RWPE2 (cell line): ENCODE data around the gene ESRP2.
A peak's percentile ranks its signal among the peaks of the same experiment; 100 is the strongest.

Source experiments
- ATAC-seq: fragments of 200-7000 bp; cut with Tn5 transposase; 3 replicates; pipeline ENCODE4 v1.9.1; 2021; ENCODE audit warnings: low read depth
- DNase-seq: peaks from one replicate; pipeline ENCODE4 v3.0.0-alpha.2; 2020; ENCODE audit warnings: low spot score
- H3K27ac ChIP-seq: fragments of 450-650 bp; 2 replicates; pipeline ENCODE4 v1.5.1; 2017; ENCODE audit warnings: mild to moderate bottlenecking; ENCODE audit not compliant: poor library complexity, severe bottlenecking
- H3K27me3 ChIP-seq: fragments of 250-450 bp; sonication (Bioruptor Pico); 2 replicates; pipeline ENCODE4 v1.5.1; 2021; ENCODE audit warnings: mild to moderate bottlenecking, moderate library complexity; ENCODE audit not compliant: insufficient read depth, poor library complexity, severe bottlenecking
- H3K36me3 ChIP-seq: fragments of 250-450 bp; sonication (Bioruptor Pico); 2 replicates; pipeline ENCODE4 v1.5.1; 2020; ENCODE audit warnings: low read depth, mild to moderate bottlenecking, moderate library complexity
- H3K4me1 ChIP-seq: fragments of 250-450 bp; sonication (Bioruptor Pico); 2 replicates; pipeline ENCODE4 v1.5.1; 2021; ENCODE audit warnings: mild to moderate bottlenecking, moderate library complexity; ENCODE audit not compliant: insufficient read depth, poor library complexity, severe bottlenecking
- H3K4me3 ChIP-seq: fragments of 250-450 bp; sonication (Bioruptor Pico); 2 replicates; pipeline ENCODE4 v1.5.1; 2021; ENCODE audit warnings: mild to moderate bottlenecking, moderate library complexity; ENCODE audit not compliant: severe bottlenecking
- H3K9me3 ChIP-seq: fragments of 250-450 bp; sonication (Bioruptor Pico); 2 replicates; pipeline ENCODE4 v1.5.1; 2021; ENCODE audit warnings: mild to moderate bottlenecking, moderate library complexity; ENCODE audit not compliant: severe bottlenecking
- CTCF ChIP-seq: fragments of 450-650 bp; IDR thresholded peaks from one replicate; pipeline ENCODE4 v1.5.1; 2017; ENCODE audit warnings: mild to moderate bottlenecking, moderate library complexity; ENCODE audit not compliant: poor library complexity, severe bottlenecking

Gene ESRP2

GRCh38 chr16:68236137-68236825 is 354 bp upstream of the ESRP2 start:
- DNase-seq (peak; percentile 90), ATAC-seq (peak; percentile 47)
- peaks cover 16% of the 10 kb centered on the region for H3K4me1 ChIP-seq
- TF ChIP-seq CTCF, result no peak
- peaks cover 11% of the 10 kb centered on the region; the same call in 1 of the 2 replicates for H3K36me3 ChIP-seq
- no peaks in the 10 kb centered on the region for H3K9me3 ChIP-seq
- H3K4me3 ChIP-seq, result peak overlapping the region; percentile 73
- peak overlapping the region; percentile 91 for H3K27ac ChIP-seq
- H3K27me3 ChIP-seq, result no peaks in the 10 kb centered on the region

- peak overlapping the region; percentile 91 for H3K27ac ChIP-seq
- DNase-seq, result peak; percentile 73
- no peaks in the 10 kb centered on the region for H3K9me3 ChIP-seq
- H3K27me3 ChIP-seq, result no peaks in the 10 kb centered on the region
- peaks cover 18% of the 10 kb centered on the region for H3K36me3 ChIP-seq
- peak overlapping the region; percentile 73 for H3K4me3 ChIP-seq
- ATAC-seq, result peak; percentile 15
- peaks cover 16% of the 10 kb centered on the region for H3K4me1 ChIP-seq
- TF ChIP-seq CTCF, result peak; percentile 31
Observed at GRCh38 chr16:68235108-68235886, 630 bp downstream of the ESRP2 start.

- H3K4me3 ChIP-seq, result peak overlapping the region; percentile 73
- H3K27ac ChIP-seq, result peak overlapping the region; percentile 91
- peak; percentile 13 for ATAC-seq
- H3K36me3 ChIP-seq, result peaks cover 26% of the 10 kb centered on the region
- peaks cover 16% of the 10 kb centered on the region for H3K4me1 ChIP-seq
- peak; percentile 92 for DNase-seq
- H3K27me3 ChIP-seq, result no peaks in the 10 kb centered on the region
- peak; percentile 51 for TF ChIP-seq CTCF
- H3K9me3 ChIP-seq, result no peaks in the 10 kb centered on the region
Observed at GRCh38 chr16:68234188-68235107, 1.5 kb downstream of the ESRP2 start.

- H3K4me3 ChIP-seq, result no peak overlapping the region
- DNase-seq, result no peak
- ATAC-seq, result no peak
Observed at GRCh38 chr16:68233835-68234187, 2.1 kb downstream of the ESRP2 start.

More at GRCh38 chr16:68233835-68234187, 2.1 kb downstream of the ESRP2 start:
- no peak for TF ChIP-seq CTCF
- no peaks in the 10 kb centered on the region for H3K27me3 ChIP-seq
- no peaks in the 10 kb centered on the region for H3K9me3 ChIP-seq
- peak overlapping the region; percentile 91 for H3K27ac ChIP-seq
- H3K36me3 ChIP-seq, result peaks cover 32% of the 10 kb centered on the region
- H3K4me1 ChIP-seq, result peaks cover 16% of the 10 kb centered on the region
